ENCODE results near the gene GALNT10. TPM values are rescaled to one million over a fixed set of nuclear protein-coding genes. Genes with fewer than 3 reads are reported as not detected.

The GALNT10 gene
- total and polyA plus RNA-seq, 2 of the 8 experiments (the other 6 are each of a cell fraction or from before 2014, with no cell fraction given): 4.6 to 15.5 TPM

DNA sequence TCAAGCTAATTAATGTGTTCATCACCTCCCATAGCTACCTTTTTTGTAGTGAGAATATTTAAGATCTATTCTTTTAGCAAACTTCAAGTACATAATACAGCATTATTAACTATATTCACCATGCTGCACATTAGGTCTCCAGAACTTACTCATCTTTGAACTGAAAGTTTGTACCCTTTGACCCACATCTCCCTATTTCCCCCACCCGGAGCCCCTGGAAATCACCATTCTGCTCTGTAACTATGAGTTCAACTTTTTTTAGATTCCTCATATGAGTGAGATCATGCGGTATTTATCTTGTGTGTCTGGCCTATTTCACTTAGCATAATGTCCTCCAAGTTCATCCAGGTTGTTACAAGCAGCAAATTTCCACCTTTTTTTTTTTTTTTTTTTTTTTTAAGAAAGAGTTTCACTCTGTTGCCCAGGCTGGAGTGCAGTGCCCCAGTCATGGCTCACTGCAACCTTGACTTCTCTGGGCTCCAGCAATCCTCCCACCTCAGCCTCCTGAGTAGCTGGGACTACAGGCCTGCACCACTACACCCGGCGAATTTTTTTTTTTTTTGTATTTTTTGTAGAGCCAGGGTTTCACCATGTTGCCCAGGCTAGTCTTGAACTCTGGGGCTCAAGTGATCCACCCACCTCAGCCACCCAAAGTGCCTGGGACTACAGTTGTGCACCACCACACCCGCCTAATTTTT lies 154.9 kb downstream of the GALNT10 start:
- 92% methylated on average over 4 of the region's 5 CpGs; no CpG with 5 or more reads in 1 of the 2 experiments for WGBS, 2 experiments (ENCODE audit: extremely low coverage in 1 of 2, insufficient coverage in 1 of 2, insufficient read length in 1 of 2, insufficient replicate concordance in 2 of 2, low coverage in 1 of 2, low lambda C conversion rate in 2 of 2, missing lambda C conversion rate in 1 of 2)
- no peak overlapping the region for H3K4me3 ChIP-seq (ENCODE audit: extremely low read depth in 1 of 4, insufficient read depth in 2 of 4, low read depth in 3 of 4, low read length in 4 of 4)
- no peak overlapping the region for H4K5ac ChIP-seq (ENCODE audit: insufficient read length, low read depth, low read length)
- no peak overlapping the region for H4K91ac ChIP-seq (replicated peaks; ENCODE audit: insufficient read length, low read length)
- no peak overlapping the region for H2BK120ac ChIP-seq (replicated peaks; ENCODE audit: low read depth, low read length)
- POLR2A ChIA-PET (ENCODE audit: partially characterized antibody): no interaction called here
- no peak overlapping the region for H3K23ac ChIP-seq (ENCODE audit: insufficient read length)
- no peak overlapping the region for H2BK5ac ChIP-seq (ENCODE audit: low read depth, low read length)
- no peaks in the 10 kb centered on the region for H3K79me2 ChIP-seq (ENCODE audit: control insufficient read depth in 1 of 2, insufficient read depth in 2 of 2, low read length in 2 of 2)
- no peak for FAIRE-seq
- no peaks in the 10 kb centered on the region for H4K20me1 ChIP-seq (replicated peaks in 1 of 2; ENCODE audit: control insufficient read depth in 1 of 2, insufficient read depth in 2 of 2, low read length in 2 of 2)
- no peak overlapping the region for H3K18ac ChIP-seq (ENCODE audit: extremely low read depth, low read length)
- H3K4me2 ChIP-seq (ENCODE audit: insufficient read depth in 1 of 2, low read depth in 2 of 2, low read length in 2 of 2): no peak overlapping the region
- no peak overlapping the region for H2AFZ ChIP-seq (ENCODE audit: low read length)
- H3K36me3 ChIP-seq (ENCODE audit: control insufficient read depth in 2 of 4, insufficient read depth in 4 of 4, low read length in 3 of 4): no peaks in the 10 kb centered on the region
- H4K8ac ChIP-seq (ENCODE audit: extremely low read depth, insufficient read depth, low read length): no peak overlapping the region
- H2BK15ac ChIP-seq (ENCODE audit: low read length): no peak overlapping the region
- H3K27ac ChIP-seq (ENCODE audit: low read depth, low read length): no peak overlapping the region
- H2BK12ac ChIP-seq (ENCODE audit: low read depth, low read length): no peak overlapping the region
- H3K27me3 ChIP-seq (replicated peaks in 1 of 4; ENCODE audit: control insufficient read depth in 3 of 4, extremely low read depth in 1 of 4, insufficient read depth in 3 of 4, low read length in 3 of 4): no peaks in the 10 kb centered on the region
- H3K9me3 ChIP-seq (ENCODE audit: insufficient read depth in 2 of 2, low read depth in 1 of 2, low read length in 1 of 2): no peaks in the 10 kb centered on the region
- no peak overlapping the region for H2AK5ac ChIP-seq (ENCODE audit: low read depth, low read length)
- H3K23me2 ChIP-seq (ENCODE audit: low read depth, low read length): no peaks in the 10 kb centered on the region
- CTCF ChIA-PET (ENCODE audit: partially characterized antibody): interaction anchor here (0.7 to 1.0 kb wide), 2 partner anchors 26 to 189 kb away, joined by 3 to 4 read pairs; no protein-coding TSS in a partner anchor
- no peak overlapping the region for H3K9ac ChIP-seq (replicated peaks in 1 of 4; ENCODE audit: extremely low read depth in 1 of 4, low read depth in 3 of 4, low read length in 3 of 4)
- DNase-seq (ENCODE audit: low read depth in 1 of 2, low spot score in 2 of 2): no peak
- H3K4ac ChIP-seq (replicated peaks; ENCODE audit: insufficient read length, low read depth, low read length): no peak overlapping the region
- H3K79me1 ChIP-seq (ENCODE audit: low read depth, low read length): no peaks in the 10 kb centered on the region
- no peak overlapping the region for H2BK20ac ChIP-seq (ENCODE audit: low read length)
- no peak overlapping the region for H3K14ac ChIP-seq (ENCODE audit: insufficient read length)
- H3K4me1 ChIP-seq (replicated peaks in 1 of 4; ENCODE audit: control insufficient read depth in 3 of 4, insufficient read depth in 4 of 4, low read length in 3 of 4): no peaks in the 10 kb centered on the region
- no peak overlapping the region for H3K56ac ChIP-seq (replicated peaks; ENCODE audit: insufficient read length, low read depth, low read length)
- no peak for TF ChIP-seq SIN3A (conservative IDR thresholded peaks at IDR 0.05 in 1 of 2, IDR thresholded peaks at IDR 0.05 in 1 of 2; ENCODE audit: low read depth in 1 of 2, low read length in 2 of 2)
- no peak for TF ChIP-seq RAD21 (IDR thresholded peaks at IDR 0.05 in 1 of 2, conservative IDR thresholded peaks at IDR 0.05 in 1 of 2; ENCODE audit: low read depth in 2 of 2, low read length in 2 of 2)
- no peak for TF ChIP-seq HDAC2 (IDR thresholded peaks at IDR 0.05; ENCODE audit: borderline replicate concordance in 1 of 2, low read depth in 2 of 2, low read length in 2 of 2)
- TF ChIP-seq POU5F1 (IDR thresholded peaks at IDR 0.05; ENCODE audit: low read depth, low read length): no peak
- no peak for TF ChIP-seq RFX5 (IDR thresholded peaks at IDR 0.05; ENCODE audit: borderline replicate concordance, low read depth, low read length)
- TF ChIP-seq RXRA (IDR thresholded peaks at IDR 0.05; ENCODE audit: insufficient read depth, low read depth, low read length): no peak
- no peak for TF ChIP-seq KDM5A (IDR thresholded peaks at IDR 0.05; ENCODE audit: low read length)
- no peak for TF ChIP-seq SIRT6 (IDR thresholded peaks at IDR 0.05; ENCODE audit: low read length)
- TF ChIP-seq, protein P1, sequence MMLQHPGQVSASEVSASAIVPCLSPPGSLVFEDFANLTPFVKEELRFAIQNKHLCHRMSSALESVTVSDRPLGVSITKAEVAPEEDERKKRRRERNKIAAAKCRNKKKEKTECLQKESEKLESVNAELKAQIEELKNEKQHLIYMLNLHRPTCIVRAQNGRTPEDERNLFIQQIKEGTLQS (IDR thresholded peaks at IDR 0.05; ENCODE audit: insufficient read depth, low read depth, low read length): no peak
- no peak for TF ChIP-seq ATF2 (IDR thresholded peaks at IDR 0.05; ENCODE audit: low read length)
